DMS79 (cell line): ENCODE measurements around the gene IL1B.
"Not testable (repeated sequence)": the region's sequence is repeated elsewhere in the genome, so short reads cannot be mapped to it uniquely, and the experiment has no call there.

Source experiments
- DNase-seq: peaks from one replicate; lab custom pipeline; 2025; lab: John Stamatoyannopoulos, UW

The IL1B gene

GRCh38 chr2:112836695-112837117, at the start of gene IL1B:
Gene IL1B, minus strand, starts transcription at chr2:112836779. Its CDS starts 550 bp downstream, at chr2:112836229.
- DNase-seq: no peak

- DNase-seq: no peak
These were observed 49.7 kb upstream of the IL1B start for GRCh38 chr2:112886291-112886690.

- no peak for DNase-seq
These were observed 48.9 kb upstream of the IL1B start for GRCh38 chr2:112885506-112885902.

- no peak for DNase-seq
These were observed 48.4 kb upstream of the IL1B start for GRCh38 chr2:112884869-112885505.

- no peak for DNase-seq
These were observed 47.1 kb upstream of the IL1B start for GRCh38 chr2:112883669-112884068.

GRCh38 chr2:112881217-112881985, 44.8 kb upstream of the IL1B start:
- no peak for DNase-seq

GRCh38 chr2:112880696-112881095, 44.1 kb upstream of the IL1B start:
- no peak for DNase-seq

GRCh38 chr2:112880091-112880531, 43.5 kb upstream of the IL1B start:
- no peak for DNase-seq

- DNase-seq: no peak
These were observed 43.0 kb upstream of the IL1B start for GRCh38 chr2:112879491-112880041.

GRCh38 chr2:112877423-112877822, 40.8 kb upstream of the IL1B start:
- DNase-seq: no peak

GRCh38 chr2:112876971-112877361, 40.4 kb upstream of the IL1B start:
- DNase-seq: no peak

- DNase-seq: no peak
These were observed 39.8 kb upstream of the IL1B start for GRCh38 chr2:112876257-112876970.

GRCh38 chr2:112870841-112871835, 34.6 kb upstream of the IL1B start:
- no peak for DNase-seq

GRCh38 chr2:112869258-112869842, 32.8 kb upstream of the IL1B start:
- peak; percentile 73 for DNase-seq

GRCh38 chr2:112867701-112868631, 31.4 kb upstream of the IL1B start:
- no peak for DNase-seq

- no peak for DNase-seq
These were observed 29.7 kb upstream of the IL1B start for GRCh38 chr2:112866128-112866835.

- no peak for DNase-seq
These were observed 27.5 kb upstream of the IL1B start for GRCh38 chr2:112864072-112864471.

- DNase-seq: not testable (repeated sequence)
These were observed 23.0 kb upstream of the IL1B start for GRCh38 chr2:112859406-112860183.
